Measurements from ENCODE around the gene CACHD1. TPM values are rescaled to one million over a fixed set of nuclear protein-coding genes. Genes with fewer than 3 reads are reported as not detected.

CACHD1 gene
- total RNA-seq, 2 donors from 2014 or later = 10.8 to 14.4 TPM

- Histone ChIP-seq H3K4me3 (no peak overlapping the region), H3K27me3 (replicated peaks; ENCODE audit: insufficient read depth) (no peaks in the 10 kb centered on the region), H3K27ac (no peak overlapping the region), H3K4me1 (replicated peaks) (no peaks in the 10 kb centered on the region), H3K36me3 (no peaks in the 10 kb centered on the region), H3K9me3 (no peaks in the 10 kb centered on the region)
- 87% methylated on average over 3 of the region's 3 CpGs for WGBS
- TF ChIP-seq CTCF (IDR thresholded peaks at IDR 0.05) = no peak
- TF ChIP-seq POLR2AphosphoS5 (IDR thresholded peaks at IDR 0.05) = no peak
- no peak for TF ChIP-seq POLR2A (IDR thresholded peaks at IDR 0.05)
- no peak for DNase-seq (ENCODE audit: low spot score)
- intact Hi-C loops (cut with DNase I) = no loop called here
Observed at GRCh38 chr1:64478594-64479470, 8.9 kb downstream of the CACHD1 start.

GRCh38 chr1:64479874-64480273 is 9.9 kb downstream of the CACHD1 start:
- intact Hi-C loops (cut with DNase I) = no loop called here
- no peaks in the 10 kb centered on the region for H3K4me1 ChIP-seq (replicated peaks)
- TF ChIP-seq POLR2A (IDR thresholded peaks at IDR 0.05) (no peak), POLR2AphosphoS5 (IDR thresholded peaks at IDR 0.05) (no peak), CTCF (IDR thresholded peaks at IDR 0.05) (no peak)
- H3K27ac ChIP-seq = no peak overlapping the region
- H3K4me3 ChIP-seq = no peak overlapping the region
- WGBS = 94% methylated on average over 1 of the region's 1 CpG
- no peaks in the 10 kb centered on the region for H3K36me3 ChIP-seq
- DNase-seq (ENCODE audit: low spot score) = no peak
- no peaks in the 10 kb centered on the region for H3K27me3 ChIP-seq (replicated peaks; ENCODE audit: insufficient read depth)
- H3K9me3 ChIP-seq = no peaks in the 10 kb centered on the region

- Histone ChIP-seq H3K4me3 (no peak overlapping the region), H3K27me3 (replicated peaks; ENCODE audit: insufficient read depth) (no peaks in the 10 kb centered on the region), H3K27ac (no peak overlapping the region), H3K4me1 (replicated peaks) (no peaks in the 10 kb centered on the region), H3K36me3 (no peaks in the 10 kb centered on the region), H3K9me3 (no peaks in the 10 kb centered on the region)
- 79% methylated on average over 4 of the region's 4 CpGs for WGBS
- intact Hi-C loops (cut with DNase I) = no loop called here
- no peak for DNase-seq (ENCODE audit: low spot score)
- TF ChIP-seq POLR2A (IDR thresholded peaks at IDR 0.05) = no peak
- no peak for TF ChIP-seq CTCF (IDR thresholded peaks at IDR 0.05)
- no peak for TF ChIP-seq POLR2AphosphoS5 (IDR thresholded peaks at IDR 0.05)
Observed at GRCh38 chr1:64480999-64481772, 11.3 kb downstream of the CACHD1 start.

- H3K4me1 ChIP-seq (replicated peaks) = no peaks in the 10 kb centered on the region
- TF ChIP-seq POLR2A (IDR thresholded peaks at IDR 0.05) = no peak
- TF ChIP-seq CTCF (IDR thresholded peaks at IDR 0.05) = no peak
- no peak for TF ChIP-seq POLR2AphosphoS5 (IDR thresholded peaks at IDR 0.05)
- H3K27me3 ChIP-seq (replicated peaks; ENCODE audit: insufficient read depth) = no peaks in the 10 kb centered on the region
- H3K27ac ChIP-seq = no peak overlapping the region
- no peak overlapping the region for H3K4me3 ChIP-seq
- intact Hi-C loops (cut with DNase I) = no loop called here
- no peaks in the 10 kb centered on the region for H3K9me3 ChIP-seq
- H3K36me3 ChIP-seq = no peaks in the 10 kb centered on the region
- DNase-seq (ENCODE audit: low spot score) = no peak
- 83% methylated on average over 3 of the region's 3 CpGs for WGBS
Observed at GRCh38 chr1:64482128-64482527, 12.2 kb downstream of the CACHD1 start.

Measured in prostate gland (tissue), 2 donors.